GM19099 (cell line): ENCODE measurements around the gene TBC1D5.

Experiments
- POLR2A ChIP-seq: IDR thresholded peaks from 3 replicates; pipeline ENCODE4 v1.6.1; 2011; ENCODE audit warnings: low read depth; ENCODE audit not compliant: insufficient read length; ENCODE audit errors: extremely low read depth

Gene TBC1D5

DNA sequence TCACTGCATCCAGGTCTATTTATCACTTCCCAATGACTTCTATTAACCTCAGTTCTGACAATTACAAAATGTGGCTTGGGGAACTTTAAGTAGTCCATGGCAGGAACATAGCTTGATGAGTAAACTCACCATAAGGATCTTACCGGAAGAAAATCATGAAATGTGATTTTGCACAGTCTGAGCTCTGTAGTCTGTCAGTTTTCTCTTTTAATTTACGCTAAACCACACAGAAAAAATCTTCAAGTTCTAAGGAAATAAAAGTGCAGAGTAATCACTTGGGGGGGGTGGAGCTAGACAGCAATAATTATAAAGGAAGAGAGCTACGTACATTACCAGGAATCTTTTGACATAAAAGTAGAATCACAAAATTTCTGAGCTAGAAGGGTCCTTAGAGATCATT lies 9.2 kb downstream of the TBC1D5 start:
- TF ChIP-seq POLR2A, result no peak

DNA sequence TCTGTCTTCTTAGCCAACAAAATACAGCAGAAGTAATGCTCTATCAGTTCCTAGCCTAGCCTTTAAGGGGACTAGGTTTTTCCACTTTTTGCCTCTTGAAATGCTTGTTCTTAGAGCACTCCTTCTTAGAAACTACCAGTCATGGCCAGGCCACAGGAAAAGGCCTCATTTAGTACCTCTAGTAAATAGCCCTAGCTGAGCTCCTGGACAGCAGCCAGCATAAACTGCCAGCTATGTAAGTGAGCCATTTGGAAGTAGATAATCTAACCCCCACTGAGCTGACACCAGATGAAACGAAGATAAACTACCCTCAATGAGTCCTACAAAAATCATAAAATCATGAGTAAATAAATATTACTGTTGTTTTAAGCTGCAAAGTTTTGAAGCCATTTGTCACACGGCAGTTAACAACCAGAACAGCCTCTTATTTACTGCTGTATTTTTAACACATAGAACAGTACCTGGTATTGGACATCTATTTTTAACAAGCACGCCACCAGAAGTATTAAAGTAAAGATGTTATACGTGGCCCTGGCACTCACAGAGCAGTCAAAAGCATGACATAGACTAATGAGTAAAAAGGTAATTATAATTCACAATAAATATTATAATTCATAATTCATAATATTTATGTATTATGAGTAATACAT lies 12.0 kb downstream of the TBC1D5 start:
- TF ChIP-seq POLR2A, result no peak

DNA sequence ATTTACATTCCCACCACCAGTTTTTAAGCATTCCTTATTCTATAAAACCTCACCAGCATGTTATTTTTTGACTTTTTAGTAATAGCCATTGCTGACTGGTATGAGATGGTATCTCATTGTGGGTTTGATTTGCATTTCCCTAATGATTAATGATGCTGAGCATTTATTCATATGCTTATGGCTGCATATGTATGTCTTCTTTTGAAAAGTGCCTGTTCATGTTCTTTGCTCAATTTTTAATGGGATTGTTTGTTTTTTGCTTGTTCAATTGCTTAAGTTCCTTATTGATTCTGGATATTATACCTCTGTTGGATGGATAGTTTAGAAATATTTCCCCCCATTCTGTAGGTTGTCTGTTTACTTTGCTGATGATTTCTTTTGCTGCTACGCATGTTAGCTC lies 16.1 kb downstream of the TBC1D5 start:
- TF ChIP-seq POLR2A, result no peak

GRCh38 chr3:17724948-17725347 lies 17.5 kb downstream of the TBC1D5 start:
- no peak for TF ChIP-seq POLR2A

DNA sequence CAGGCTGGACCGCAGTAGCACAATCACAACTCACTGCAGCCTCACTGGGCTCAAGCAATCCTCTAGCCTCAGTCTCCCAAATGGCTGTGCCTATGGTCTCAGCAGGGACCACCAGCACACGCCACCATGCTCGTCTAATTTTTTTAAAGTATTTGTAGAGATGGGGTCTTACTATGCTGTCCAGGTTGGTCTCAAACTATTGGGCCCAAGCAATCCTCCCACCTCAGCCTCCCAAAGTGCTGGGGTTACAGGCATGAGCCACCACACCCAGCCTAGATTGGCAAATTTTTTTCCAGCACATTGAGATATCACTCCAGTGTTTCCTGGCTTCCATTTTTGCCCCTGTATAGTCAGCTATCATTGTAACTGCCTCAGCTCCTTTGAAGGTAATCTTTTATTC lies 18.3 kb downstream of the TBC1D5 start:
- no peak for TF ChIP-seq POLR2A

DNA sequence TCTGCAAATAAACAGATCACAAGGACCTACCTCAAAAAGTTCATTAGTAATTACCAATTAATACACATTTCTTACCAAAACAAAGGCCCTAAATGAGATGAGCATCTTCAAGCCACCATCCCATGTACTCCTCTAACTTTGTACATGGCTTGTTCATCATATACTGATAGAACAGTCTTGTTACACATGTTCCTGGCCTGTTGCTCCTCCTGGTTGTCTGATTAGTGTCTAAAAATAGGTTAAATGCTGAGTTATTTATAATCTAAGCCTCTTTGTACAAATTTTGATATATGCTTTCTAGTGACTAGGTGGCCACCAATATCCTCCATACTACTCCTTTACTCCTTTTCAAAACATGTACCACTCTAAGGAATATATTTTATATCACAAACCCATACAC lies 25.0 kb downstream of the TBC1D5 start:
- no peak for TF ChIP-seq POLR2A

- TF ChIP-seq POLR2A, result no peak
These were observed 28.0 kb downstream of the TBC1D5 start for GRCh38 chr3:17714473-17714872.

DNA sequence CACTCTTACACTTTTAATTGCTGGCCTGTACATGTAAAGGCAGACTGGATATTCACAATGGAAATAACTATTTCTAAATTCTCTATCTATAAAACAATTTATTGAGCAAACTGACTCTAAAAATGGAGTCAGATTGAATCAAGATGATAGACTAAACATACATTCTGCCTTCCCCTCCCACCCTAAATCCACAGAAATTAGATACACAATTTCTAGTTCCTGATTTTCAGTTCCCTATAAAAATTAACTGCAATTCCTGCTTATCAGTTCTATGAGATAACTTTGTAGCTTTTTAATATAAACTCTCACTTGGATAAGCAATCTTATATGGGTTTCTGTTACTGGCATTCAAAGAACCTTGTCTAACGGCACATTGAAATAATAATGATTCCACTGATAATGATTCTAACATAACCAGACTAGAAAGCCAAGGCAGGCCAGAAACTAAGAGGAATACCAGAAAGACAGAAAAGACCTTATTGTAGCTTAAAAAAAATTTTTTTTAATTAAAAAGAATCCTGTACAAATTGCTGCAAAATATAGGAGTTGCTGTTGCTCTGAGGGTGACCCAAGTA lies 33.1 kb downstream of the TBC1D5 start:
- TF ChIP-seq POLR2A, result no peak

GRCh38 chr3:17707813-17708543 lies 34.5 kb downstream of the TBC1D5 start:
- no peak for TF ChIP-seq POLR2A

DNA sequence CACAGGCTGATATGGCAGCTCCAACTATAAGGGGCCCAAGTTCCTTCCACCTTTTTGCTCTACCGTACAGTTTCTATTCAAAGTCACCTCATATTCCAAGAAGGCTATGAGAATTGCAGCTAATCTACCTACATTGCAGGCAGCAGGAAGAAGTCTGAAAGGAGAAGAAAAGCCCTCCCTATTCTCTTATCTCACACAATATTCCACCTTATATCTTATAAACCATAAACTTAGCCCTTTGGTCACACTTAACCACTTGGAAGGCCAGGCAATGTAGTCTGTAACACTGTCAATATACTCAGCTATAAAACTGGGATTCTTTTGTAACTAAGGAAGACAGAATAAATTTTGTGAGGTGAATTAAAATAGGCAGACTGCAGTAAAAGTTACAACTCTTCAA lies 54.9 kb downstream of the TBC1D5 start:
- no peak for TF ChIP-seq POLR2A

DNA sequence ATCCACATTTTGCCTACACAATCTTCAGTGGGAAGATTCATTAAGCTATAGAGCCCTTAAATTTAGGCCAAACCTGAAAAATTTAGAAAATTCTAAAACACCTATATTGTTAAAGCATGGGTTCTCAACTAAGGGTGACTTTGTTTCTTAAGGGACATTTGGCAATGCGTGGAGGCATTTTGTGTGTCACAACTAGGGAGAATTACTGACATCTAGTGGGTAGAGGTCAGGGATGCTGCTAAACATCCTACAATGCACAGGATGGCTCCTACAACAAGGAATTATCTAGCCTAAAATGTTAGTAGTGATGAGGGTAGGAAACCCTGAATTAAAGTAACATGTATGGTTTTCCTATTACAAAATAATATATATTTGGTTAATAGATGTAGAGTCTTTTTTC lies 55.8 kb downstream of the TBC1D5 start:
- no peak for TF ChIP-seq POLR2A

GRCh38 chr3:17683542-17684207 lies 58.8 kb downstream of the TBC1D5 start:
- no peak for TF ChIP-seq POLR2A

DNA sequence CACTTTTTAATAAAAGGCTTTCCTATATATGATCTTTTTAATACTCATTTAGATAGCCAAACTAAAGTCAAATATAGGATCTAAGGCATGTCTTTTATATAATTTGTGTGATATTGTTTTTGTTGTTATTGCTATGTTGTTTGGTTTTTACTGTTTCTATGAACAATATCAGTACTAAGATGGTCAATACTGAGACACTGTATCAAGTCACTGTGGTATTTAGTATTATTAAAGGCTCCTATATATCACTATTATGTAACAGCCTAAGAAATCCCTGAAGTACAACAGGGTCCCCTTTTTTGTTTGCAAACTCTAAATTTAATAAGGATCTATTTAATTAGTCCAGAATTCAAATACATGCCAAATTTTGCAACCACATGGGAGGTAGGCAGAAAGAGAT lies 61.9 kb downstream of the TBC1D5 start:
- no peak for TF ChIP-seq POLR2A

DNA sequence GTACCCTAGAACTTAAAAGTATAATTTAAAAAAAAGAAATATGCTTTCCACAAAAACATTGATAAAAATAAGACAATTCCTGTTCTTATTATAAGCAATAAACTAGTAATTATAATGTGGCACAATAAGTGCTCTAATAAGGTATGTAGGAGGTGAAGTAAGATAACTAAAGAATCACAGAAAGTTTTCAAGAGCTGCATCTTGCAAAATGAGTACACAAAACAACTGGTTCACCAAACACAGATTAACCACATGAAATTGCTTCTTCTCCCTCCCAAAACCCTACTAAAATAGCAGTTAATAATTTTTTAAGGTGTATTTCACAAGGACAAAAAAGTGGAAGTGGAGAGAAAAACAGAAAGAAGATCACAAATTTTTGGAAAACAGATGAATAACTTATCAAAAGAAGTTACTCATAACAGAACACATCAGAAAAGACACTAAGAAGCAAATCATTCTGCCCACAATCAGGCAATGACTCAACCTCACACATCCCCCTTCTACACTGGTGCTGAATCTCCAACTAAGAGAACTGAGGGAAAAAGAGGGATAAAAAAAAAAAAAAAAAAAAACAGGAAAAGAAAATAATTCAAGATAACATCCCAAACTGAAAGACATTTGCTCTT lies 64.2 kb downstream of the TBC1D5 start:
- TF ChIP-seq POLR2A, result no peak

GRCh38 chr3:17674082-17674686 lies 68.2 kb downstream of the TBC1D5 start:
- no peak for TF ChIP-seq POLR2A
